Muscle layer of colon (tissue), 2 donors: Measurements from ENCODE around the gene XYLT1.

Experiments used
- H3K27ac ChIP-seq: one replicate; pipeline ENCODE4 v1.7.0; 2013; ENCODE audit warnings: low read depth, mild to moderate bottlenecking, low read length, moderate library complexity
- H3K27me3 ChIP-seq, 2 donors: one replicate each; pipeline ENCODE4 v1.7.0; 2013; ENCODE audit warnings: low read length in 2 of 2, mild to moderate bottlenecking in 2 of 2; ENCODE audit not compliant: insufficient read depth in 2 of 2, control insufficient read depth in 1 of 2
- H3K36me3 ChIP-seq: one replicate; pipeline ENCODE4 v1.7.0; 2013; ENCODE audit warnings: mild to moderate bottlenecking, low read length; ENCODE audit not compliant: insufficient read depth
- H3K4me1 ChIP-seq: one replicate; pipeline ENCODE4 v1.7.0; 2013; ENCODE audit warnings: mild to moderate bottlenecking, low read length; ENCODE audit not compliant: insufficient read depth
- H3K4me3 ChIP-seq, 2 donors: one replicate each; pipeline ENCODE4 v1.7.0; 2013; ENCODE audit warnings: low read length in 2 of 2, low read depth in 1 of 2, mild to moderate bottlenecking in 1 of 2, moderate library complexity in 1 of 2
- H3K9ac ChIP-seq: one replicate; pipeline ENCODE4 v1.7.0; 2013; ENCODE audit warnings: low read length
- H3K9me3 ChIP-seq: one replicate; pipeline ENCODE4 v1.7.0; 2013; ENCODE audit warnings: mild to moderate bottlenecking, low read length
- donor health status: abdominal sarcoma.
- donor health status: Adenocarcinoma of cecum.

Gene XYLT1

DNA sequence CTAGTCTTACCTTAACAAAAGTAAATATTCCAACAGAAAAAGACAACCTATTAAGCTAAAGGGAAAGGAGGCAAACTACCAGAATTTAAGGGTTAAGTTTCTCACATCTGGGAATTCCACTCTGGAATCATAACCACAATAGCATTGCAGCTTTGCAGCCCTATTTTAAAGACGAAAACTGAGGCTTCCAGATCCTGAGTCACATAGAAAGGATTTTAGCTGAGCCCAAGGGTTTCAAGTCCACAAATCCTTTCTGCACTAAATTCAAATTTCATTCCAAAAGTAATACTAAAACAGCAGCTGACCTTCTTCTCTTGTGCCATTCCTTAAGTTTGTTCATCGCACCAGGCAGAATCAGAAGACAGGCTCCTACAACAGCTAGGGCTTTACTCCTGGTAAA, 17.8 kb downstream of the XYLT1 start:
- Histone ChIP-seq H3K9ac (no peak overlapping the region), H3K27ac (no peak overlapping the region)

GRCh38 chr16:17451843-17452242, 18.9 kb downstream of the XYLT1 start:
- Histone ChIP-seq H3K27ac (no peak overlapping the region), H3K9me3 (no peaks in the 10 kb centered on the region), H3K4me1 (peaks cover 17% of the 10 kb centered on the region), H3K9ac (no peak overlapping the region), H3K27me3 (no peaks in the 10 kb centered on the region), H3K4me3 (no peak overlapping the region), H3K36me3 (no peaks in the 10 kb centered on the region)

More for the DNA sequence above, 17.8 kb downstream of the XYLT1 start:
- no peaks in the 10 kb centered on the region for H3K9me3 ChIP-seq
- H3K27me3 ChIP-seq = no peaks in the 10 kb centered on the region
- no peaks in the 10 kb centered on the region for H3K36me3 ChIP-seq
- H3K4me3 ChIP-seq = no peak overlapping the region
- peaks cover 13% of the 10 kb centered on the region for H3K4me1 ChIP-seq

DNA sequence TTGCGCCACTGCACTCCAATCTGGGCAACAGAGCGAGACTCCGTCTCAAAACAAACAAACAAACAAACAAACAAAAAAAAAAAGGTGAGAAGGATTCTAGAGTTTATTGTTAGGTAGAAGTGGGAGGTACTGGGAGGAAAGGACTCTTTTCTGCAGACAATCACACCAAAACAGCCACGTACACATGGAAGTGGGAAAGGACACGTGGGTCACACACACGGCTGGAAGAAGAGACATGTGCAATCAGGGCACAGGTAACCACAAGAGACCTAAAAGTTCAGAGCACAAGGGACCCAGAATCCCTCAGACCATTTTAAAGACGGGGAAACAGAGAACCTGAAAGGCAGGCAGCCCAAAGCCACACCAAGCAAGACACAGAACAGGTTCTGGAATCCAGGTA, 20.5 kb downstream of the XYLT1 start:
- Histone ChIP-seq H3K27ac (no peak overlapping the region), H3K36me3 (no peaks in the 10 kb centered on the region), H3K27me3 (no peaks in the 10 kb centered on the region), H3K9me3 (no peaks in the 10 kb centered on the region), H3K4me1 (peaks cover 25% of the 10 kb centered on the region), H3K4me3 (no peak overlapping the region), H3K9ac (no peak overlapping the region)

DNA sequence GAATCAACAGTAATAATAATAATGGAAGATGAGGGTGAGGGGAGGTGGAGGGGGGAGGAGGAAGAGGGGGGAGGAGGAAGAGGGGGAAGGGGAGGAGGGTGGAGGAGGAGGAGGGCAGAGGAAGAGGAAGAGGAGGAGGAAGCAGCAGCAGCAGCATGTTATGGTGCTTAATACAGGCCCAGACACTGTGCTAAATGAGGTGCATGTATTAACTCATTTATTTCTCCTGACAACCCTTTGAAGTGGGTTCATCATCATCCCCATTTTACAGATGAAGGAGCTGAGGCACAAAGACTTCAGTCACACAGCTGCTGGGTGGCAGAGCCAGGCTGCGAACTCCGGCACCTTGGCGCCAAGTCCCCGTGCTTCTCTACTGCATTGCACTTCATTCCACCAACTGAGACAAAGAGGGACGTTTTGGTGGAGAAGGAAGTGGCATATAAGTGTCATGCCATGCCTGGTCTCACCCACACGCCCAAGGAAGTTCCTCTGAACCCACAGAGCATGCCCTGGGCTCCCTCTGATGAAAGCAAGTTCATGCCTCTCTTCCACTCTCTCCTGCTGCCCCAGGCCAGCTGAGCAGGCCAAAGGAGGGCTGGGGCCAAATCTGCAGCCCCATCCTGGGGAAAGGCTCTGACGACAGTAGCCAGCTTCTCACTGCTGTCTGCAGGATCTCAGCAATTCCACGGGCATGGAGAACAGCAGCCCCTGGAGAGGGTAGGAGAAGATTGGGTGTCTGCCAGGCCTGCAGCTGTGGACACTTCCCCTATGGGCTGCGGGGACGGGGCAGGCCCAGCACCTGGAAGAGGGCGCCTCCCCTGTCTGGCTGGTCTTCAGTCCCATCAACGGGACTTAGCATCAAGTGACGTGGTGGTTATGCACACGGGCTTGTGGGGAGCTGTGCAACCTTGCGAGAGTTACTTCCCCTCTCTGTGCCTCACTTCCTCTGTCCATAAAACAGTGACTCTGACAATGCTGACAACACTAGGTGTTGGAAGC, 21.8 kb downstream of the XYLT1 start:
- H3K9ac ChIP-seq = no peak overlapping the region
- no peaks in the 10 kb centered on the region for H3K9me3 ChIP-seq
- H3K36me3 ChIP-seq = no peaks in the 10 kb centered on the region
- H3K27ac ChIP-seq = no peak overlapping the region
- H3K4me3 ChIP-seq = no peak overlapping the region
- H3K4me1 ChIP-seq = peaks cover 25% of the 10 kb centered on the region
- H3K27me3 ChIP-seq = no peaks in the 10 kb centered on the region

DNA sequence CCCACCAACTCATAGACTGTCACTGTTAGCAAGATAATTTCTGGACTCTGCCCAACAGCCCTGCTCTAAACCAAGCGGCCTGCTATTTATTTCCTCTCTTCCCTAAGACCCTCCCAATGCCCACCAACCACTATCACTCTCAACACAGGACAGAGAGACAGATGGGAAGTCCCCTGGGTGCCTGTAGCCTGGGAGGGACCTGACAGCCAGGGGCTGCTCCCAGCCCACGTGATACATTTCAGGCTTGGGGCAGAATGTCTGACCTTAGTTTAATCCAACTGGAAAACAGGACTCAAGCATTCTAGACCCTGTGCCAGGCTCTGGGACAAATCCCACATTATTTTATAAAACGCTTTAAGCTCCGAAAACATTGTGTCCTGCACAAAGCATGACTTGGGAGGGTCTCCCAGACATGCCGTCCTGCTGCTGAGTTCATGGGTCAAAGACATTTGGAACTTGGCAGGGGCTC, 23.6 kb downstream of the XYLT1 start:
- no peak overlapping the region for H3K27ac ChIP-seq
- H3K4me1 ChIP-seq = peaks cover 16% of the 10 kb centered on the region

DNA sequence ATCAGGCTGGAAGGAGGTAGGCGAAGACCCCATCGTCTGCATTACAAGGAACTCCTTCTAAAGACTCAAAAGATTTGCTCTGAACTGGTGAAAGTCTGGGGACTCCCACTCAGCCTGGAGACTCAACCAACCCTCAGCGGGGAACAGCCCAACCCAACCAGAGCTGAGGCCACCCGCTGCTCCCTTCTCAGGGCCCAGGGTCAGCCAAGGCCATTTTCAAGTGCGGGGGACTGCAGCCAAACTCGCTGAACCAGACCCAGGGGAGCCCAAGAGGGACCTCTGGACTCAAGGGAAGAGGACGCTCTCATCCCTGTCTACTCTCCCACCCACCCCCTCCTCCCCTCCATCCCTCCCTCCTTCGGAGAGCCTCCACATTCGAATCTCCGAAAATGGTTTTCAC, 24.1 kb downstream of the XYLT1 start:
- peaks cover 16% of the 10 kb centered on the region for H3K4me1 ChIP-seq

More for the DNA sequence above, 23.6 kb downstream of the XYLT1 start:
- Histone ChIP-seq H3K27me3 (no peaks in the 10 kb centered on the region), H3K9ac (no peak overlapping the region), H3K4me3 (no peak overlapping the region), H3K9me3 (no peaks in the 10 kb centered on the region), H3K36me3 (no peaks in the 10 kb centered on the region)

GRCh38 chr16:17445421-17445820, 25.3 kb downstream of the XYLT1 start:
- Histone ChIP-seq H3K27me3 (no peaks in the 10 kb centered on the region), H3K27ac (no peak overlapping the region), H3K4me1 (peaks cover 16% of the 10 kb centered on the region), H3K9ac (no peak overlapping the region), H3K9me3 (no peaks in the 10 kb centered on the region), H3K4me3 (no peak overlapping the region), H3K36me3 (no peaks in the 10 kb centered on the region)

More for the DNA sequence above, 24.1 kb downstream of the XYLT1 start:
- Histone ChIP-seq H3K27me3 (no peaks in the 10 kb centered on the region), H3K4me3 (no peak overlapping the region), H3K36me3 (no peaks in the 10 kb centered on the region), H3K9me3 (no peaks in the 10 kb centered on the region), H3K9ac (no peak overlapping the region), H3K27ac (no peak overlapping the region)

GRCh38 chr16:17444658-17445057, 26.1 kb downstream of the XYLT1 start:
- Histone ChIP-seq H3K27ac (no peak overlapping the region), H3K4me1 (peaks cover 16% of the 10 kb centered on the region), H3K27me3 (no peaks in the 10 kb centered on the region), H3K9ac (no peak overlapping the region), H3K4me3 (no peak overlapping the region), H3K36me3 (no peaks in the 10 kb centered on the region), H3K9me3 (no peaks in the 10 kb centered on the region)

GRCh38 chr16:17440131-17440530, 30.6 kb downstream of the XYLT1 start:
- Histone ChIP-seq H3K9ac (no peak overlapping the region), H3K4me1 (peaks cover 10% of the 10 kb centered on the region), H3K9me3 (no peaks in the 10 kb centered on the region), H3K27me3 (no peaks in the 10 kb centered on the region), H3K4me3 (no peak overlapping the region), H3K36me3 (no peaks in the 10 kb centered on the region), H3K27ac (no peak overlapping the region)

GRCh38 chr16:17439580-17439979, 31.2 kb downstream of the XYLT1 start:
- Histone ChIP-seq H3K4me3 (no peak overlapping the region), H3K27ac (no peak overlapping the region), H3K4me1 (peaks cover 10% of the 10 kb centered on the region)

DNA sequence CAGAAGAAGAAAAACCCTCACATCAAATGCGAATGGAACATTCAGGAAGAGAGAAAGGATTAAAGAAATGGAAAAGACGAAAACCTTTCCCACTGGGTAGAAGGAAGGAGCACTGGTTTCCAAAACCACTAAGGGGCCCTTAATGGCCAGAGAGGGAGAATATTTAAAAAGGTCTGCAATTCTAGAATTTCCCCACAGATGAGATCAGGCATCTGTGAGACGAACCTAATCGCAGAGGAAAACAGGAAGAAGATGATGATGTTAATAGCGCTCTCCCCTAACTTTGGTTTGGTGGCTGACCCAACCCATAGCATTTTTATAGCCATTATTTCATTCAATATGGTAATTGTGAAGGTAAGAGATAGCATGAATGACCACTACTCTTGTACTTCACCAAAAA, 32.8 kb downstream of the XYLT1 start:
- Histone ChIP-seq H3K27ac (no peak overlapping the region), H3K27me3 (no peaks in the 10 kb centered on the region), H3K4me3 (no peak overlapping the region), H3K4me1 (peaks cover 11% of the 10 kb centered on the region), H3K36me3 (no peaks in the 10 kb centered on the region), H3K9ac (no peak overlapping the region), H3K9me3 (no peaks in the 10 kb centered on the region)

More at GRCh38 chr16:17439580-17439979, 31.2 kb downstream of the XYLT1 start:
- no peak overlapping the region for H3K9ac ChIP-seq
- H3K9me3 ChIP-seq = no peaks in the 10 kb centered on the region
- H3K27me3 ChIP-seq = no peaks in the 10 kb centered on the region
- no peaks in the 10 kb centered on the region for H3K36me3 ChIP-seq
